ENCODE data around the gene PIK3AP1.

DNA sequence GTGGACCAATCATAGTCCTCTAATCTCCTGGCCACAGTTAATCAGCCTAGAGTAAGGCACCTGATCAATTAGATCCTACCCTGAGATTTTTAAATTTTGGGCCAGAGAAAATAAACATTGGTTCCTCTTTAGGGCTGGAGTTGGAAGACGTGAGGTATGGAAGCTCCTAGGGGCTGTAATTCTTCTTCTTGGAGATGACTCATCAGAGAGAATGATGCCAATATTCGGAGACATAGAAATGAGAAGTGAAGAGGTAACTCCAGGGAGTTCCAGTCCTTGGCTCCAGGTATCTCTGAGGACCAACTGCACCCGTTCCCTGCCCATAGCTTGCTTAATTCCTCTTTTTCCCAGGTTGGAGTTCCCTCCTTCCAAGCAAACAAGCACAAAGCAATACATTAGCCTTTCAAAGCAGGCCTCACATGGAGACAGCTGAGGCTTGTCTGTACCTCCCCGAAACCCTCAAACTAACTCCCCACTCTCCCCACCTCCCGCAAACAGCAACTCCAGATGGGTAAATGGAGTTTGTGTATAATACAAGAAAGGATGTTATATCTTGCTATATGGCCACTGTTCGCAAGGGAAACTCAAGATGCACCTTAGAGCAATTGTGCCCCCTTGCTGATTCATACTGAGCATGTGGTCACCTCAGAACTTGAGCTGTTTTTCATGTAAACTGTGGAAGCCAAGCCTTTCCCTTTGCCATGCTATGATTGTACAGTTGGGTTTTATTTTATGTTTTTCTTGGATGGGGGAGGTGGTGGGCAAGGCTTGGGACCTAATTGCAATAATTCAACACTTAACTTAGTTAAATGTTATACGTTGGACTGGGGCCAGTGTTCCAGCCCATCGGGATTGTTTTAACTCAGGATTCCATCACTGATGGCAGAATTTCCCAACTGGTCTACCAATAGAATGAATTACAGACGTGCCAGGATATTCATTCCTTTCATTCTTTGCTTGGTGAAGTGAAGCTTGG is 29.3 kb downstream of the PIK3AP1 start:
- no peak for TF ChIP-seq POLR2A (IDR thresholded peaks at IDR 0.05; ENCODE audit: borderline replicate concordance, extremely low read depth, insufficient read depth, insufficient read length)
- TF ChIP-seq, protein P1, sequence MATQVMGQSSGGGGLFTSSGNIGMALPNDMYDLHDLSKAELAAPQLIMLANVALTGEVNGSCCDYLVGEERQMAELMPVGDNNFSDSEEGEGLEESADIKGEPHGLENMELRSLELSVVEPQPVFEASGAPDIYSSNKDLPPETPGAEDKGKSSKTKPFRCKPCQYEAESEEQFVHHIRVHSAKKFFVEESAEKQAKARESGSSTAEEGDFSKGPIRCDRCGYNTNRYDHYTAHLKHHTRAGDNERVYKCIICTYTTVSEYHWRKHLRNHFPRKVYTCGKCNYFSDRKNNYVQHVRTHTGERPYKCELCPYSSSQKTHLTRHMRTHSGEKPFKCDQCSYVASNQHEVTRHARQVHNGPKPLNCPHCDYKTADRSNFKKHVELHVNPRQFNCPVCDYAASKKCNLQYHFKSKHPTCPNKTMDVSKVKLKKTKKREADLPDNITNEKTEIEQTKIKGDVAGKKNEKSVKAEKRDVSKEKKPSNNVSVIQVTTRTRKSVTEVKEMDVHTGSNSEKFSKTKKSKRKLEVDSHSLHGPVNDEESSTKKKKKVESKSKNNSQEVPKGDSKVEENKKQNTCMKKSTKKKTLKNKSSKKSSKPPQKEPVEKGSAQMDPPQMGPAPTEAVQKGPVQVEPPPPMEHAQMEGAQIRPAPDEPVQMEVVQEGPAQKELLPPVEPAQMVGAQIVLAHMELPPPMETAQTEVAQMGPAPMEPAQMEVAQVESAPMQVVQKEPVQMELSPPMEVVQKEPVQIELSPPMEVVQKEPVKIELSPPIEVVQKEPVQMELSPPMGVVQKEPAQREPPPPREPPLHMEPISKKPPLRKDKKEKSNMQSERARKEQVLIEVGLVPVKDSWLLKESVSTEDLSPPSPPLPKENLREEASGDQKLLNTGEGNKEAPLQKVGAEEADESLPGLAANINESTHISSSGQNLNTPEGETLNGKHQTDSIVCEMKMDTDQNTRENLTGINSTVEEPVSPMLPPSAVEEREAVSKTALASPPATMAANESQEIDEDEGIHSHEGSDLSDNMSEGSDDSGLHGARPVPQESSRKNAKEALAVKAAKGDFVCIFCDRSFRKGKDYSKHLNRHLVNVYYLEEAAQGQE (IDR thresholded peaks at IDR 0.05; ENCODE audit: low read depth), result no peak
- TF ChIP-seq, protein P2, sequence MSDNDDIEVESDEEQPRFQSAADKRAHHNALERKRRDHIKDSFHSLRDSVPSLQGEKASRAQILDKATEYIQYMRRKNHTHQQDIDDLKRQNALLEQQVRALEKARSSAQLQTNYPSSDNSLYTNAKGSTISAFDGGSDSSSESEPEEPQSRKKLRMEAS (IDR thresholded peaks at IDR 0.05), result no peak
- TF ChIP-seq, protein P3, sequence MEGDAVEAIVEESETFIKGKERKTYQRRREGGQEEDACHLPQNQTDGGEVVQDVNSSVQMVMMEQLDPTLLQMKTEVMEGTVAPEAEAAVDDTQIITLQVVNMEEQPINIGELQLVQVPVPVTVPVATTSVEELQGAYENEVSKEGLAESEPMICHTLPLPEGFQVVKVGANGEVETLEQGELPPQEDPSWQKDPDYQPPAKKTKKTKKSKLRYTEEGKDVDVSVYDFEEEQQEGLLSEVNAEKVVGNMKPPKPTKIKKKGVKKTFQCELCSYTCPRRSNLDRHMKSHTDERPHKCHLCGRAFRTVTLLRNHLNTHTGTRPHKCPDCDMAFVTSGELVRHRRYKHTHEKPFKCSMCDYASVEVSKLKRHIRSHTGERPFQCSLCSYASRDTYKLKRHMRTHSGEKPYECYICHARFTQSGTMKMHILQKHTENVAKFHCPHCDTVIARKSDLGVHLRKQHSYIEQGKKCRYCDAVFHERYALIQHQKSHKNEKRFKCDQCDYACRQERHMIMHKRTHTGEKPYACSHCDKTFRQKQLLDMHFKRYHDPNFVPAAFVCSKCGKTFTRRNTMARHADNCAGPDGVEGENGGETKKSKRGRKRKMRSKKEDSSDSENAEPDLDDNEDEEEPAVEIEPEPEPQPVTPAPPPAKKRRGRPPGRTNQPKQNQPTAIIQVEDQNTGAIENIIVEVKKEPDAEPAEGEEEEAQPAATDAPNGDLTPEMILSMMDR (IDR thresholded peaks at IDR 0.05 in 2 of 3, conservative IDR thresholded peaks at IDR 0.05 in 1 of 3; ENCODE audit: borderline replicate concordance in 1 of 3, insufficient read depth in 1 of 3, low read depth in 2 of 3, low read length in 2 of 3), result no peak
- TF ChIP-seq EZH2phosphoT487 (IDR thresholded peaks at IDR 0.05; ENCODE audit: borderline replicate concordance), result no peak
- TF ChIP-seq CEBPB (IDR thresholded peaks at IDR 0.05; ENCODE audit: low read depth), result no peak
- no peak for TF ChIP-seq ELF1 (IDR thresholded peaks at IDR 0.05; ENCODE audit: borderline replicate concordance, low read depth)
- no peak for TF ChIP-seq EZH2 (IDR thresholded peaks at IDR 0.05)
- TF ChIP-seq RAD21 (IDR thresholded peaks at IDR 0.05; ENCODE audit: low read depth), result no peak
- TF ChIP-seq TCF7L2 (IDR thresholded peaks at IDR 0.05; ENCODE audit: borderline replicate concordance, extremely low read depth, insufficient read depth, insufficient read length), result no peak
- no peak for TF ChIP-seq POLR2AphosphoS5 (IDR thresholded peaks at IDR 0.05; ENCODE audit: low read depth, low read length)
- TF ChIP-seq SP1 (IDR thresholded peaks at IDR 0.05; ENCODE audit: low read depth), result no peak
- no peak for TF ChIP-seq ZNF274 (IDR thresholded peaks at IDR 0.05; ENCODE audit: low read depth, low read length)
- TF ChIP-seq, protein P4, sequence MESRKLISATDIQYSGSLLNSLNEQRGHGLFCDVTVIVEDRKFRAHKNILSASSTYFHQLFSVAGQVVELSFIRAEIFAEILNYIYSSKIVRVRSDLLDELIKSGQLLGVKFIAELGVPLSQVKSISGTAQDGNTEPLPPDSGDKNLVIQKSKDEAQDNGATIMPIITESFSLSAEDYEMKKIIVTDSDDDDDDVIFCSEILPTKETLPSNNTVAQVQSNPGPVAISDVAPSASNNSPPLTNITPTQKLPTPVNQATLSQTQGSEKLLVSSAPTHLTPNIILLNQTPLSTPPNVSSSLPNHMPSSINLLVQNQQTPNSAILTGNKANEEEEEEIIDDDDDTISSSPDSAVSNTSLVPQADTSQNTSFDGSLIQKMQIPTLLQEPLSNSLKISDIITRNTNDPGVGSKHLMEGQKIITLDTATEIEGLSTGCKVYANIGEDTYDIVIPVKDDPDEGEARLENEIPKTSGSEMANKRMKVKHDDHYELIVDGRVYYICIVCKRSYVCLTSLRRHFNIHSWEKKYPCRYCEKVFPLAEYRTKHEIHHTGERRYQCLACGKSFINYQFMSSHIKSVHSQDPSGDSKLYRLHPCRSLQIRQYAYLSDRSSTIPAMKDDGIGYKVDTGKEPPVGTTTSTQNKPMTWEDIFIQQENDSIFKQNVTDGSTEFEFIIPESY (IDR thresholded peaks at IDR 0.05; ENCODE audit: extremely low read depth, insufficient replicate concordance, low read length), result no peak

All from HCT116 (cell line).